HEK293 (cell line): Measurements from ENCODE around the gene SERPINA3.

Experiments used
- CTCF ChIA-PET: fragments of 350-600 bp; formaldehyde crosslinking; extraction: SDS; loops from one replicate; lab custom pipeline; 2021; ENCODE audit warnings: antibody characterized with exemption; lab: Yijun Ruan, JAX
- POLR2A ChIA-PET: fragments of 300-600 bp; formaldehyde crosslinking; extraction: SDS; loops from one replicate; lab custom pipeline; 2020; ENCODE audit warnings: antibody characterized with exemption, inconsistent platforms; lab: Yijun Ruan, JAX
- H3K27ac ChIP-seq: fragments of 200-500 bp; sonication (Bioruptor generic); 2 replicates; pipeline ENCODE4 v1.5.1; 2014; ENCODE audit warnings: low read depth, low read length, control low read depth, inconsistent platforms; ENCODE audit errors: extremely low read depth
- H3K36me3 ChIP-seq, 2 experiments: fragments of 200-500 bp in 1 of 2; sonication (Bioruptor generic) in 1 of 2; 1 replicate in 1 of 2; 2 replicates in 1 of 2; pipeline ENCODE4 v1.5.1; 2014 to 2017; ENCODE audit warnings: inconsistent platforms in 2 of 2, low read length in 2 of 2; ENCODE audit not compliant: control insufficient read depth in 2 of 2, insufficient read depth in 1 of 2
- H3K4me1 ChIP-seq: fragments of 200-500 bp; sonication (Bioruptor generic); 2 replicates; pipeline ENCODE4 v1.5.1; 2014; ENCODE audit warnings: mild to moderate bottlenecking, low read length, inconsistent platforms; ENCODE audit not compliant: control insufficient read depth, insufficient read depth
- H3K4me3 ChIP-seq: 2 replicates; pipeline ENCODE4 v1.5.1; 2011; ENCODE audit warnings: low read depth, mild to moderate bottlenecking, control low read depth, low read length, moderate library complexity
- H3K9me3 ChIP-seq: fragments of 200-500 bp; sonication (Bioruptor generic); 2 replicates; pipeline ENCODE4 v1.5.1; 2014; ENCODE audit warnings: low read depth, low read length, inconsistent platforms; ENCODE audit not compliant: control insufficient read depth, insufficient read depth
- AEBP2 ChIP-seq: fragments of 450-650 bp; formaldehyde crosslinking; IDR thresholded peaks from 2 replicates; pipeline ENCODE4 v1.5.1; 2016; ENCODE audit warnings: missing biosample characterization, missing genetic modification characterization, borderline replicate concordance
- PBX3 ChIP-seq: sonication (generic); formaldehyde crosslinking; IDR thresholded peaks from 2 replicates; pipeline ENCODE4 v1.8.1; 2022; ENCODE audit warnings: mild to moderate bottlenecking, moderate library complexity, missing genetic modification reagents
- SALL2 ChIP-seq: fragments of 450-650 bp; formaldehyde crosslinking; IDR thresholded peaks from 2 replicates; pipeline ENCODE4 v1.5.0; 2017; ENCODE audit warnings: missing biosample characterization, mild to moderate bottlenecking, missing genetic modification characterization, borderline replicate concordance
- SCRT2 ChIP-seq: fragments of 450-650 bp; formaldehyde crosslinking; IDR thresholded peaks from 2 replicates; pipeline ENCODE4 v1.5.1; 2016; ENCODE audit warnings: missing biosample characterization, missing genetic modification characterization
- SP2 ChIP-seq: fragments of 450-650 bp; formaldehyde crosslinking; IDR thresholded peaks from 2 replicates; pipeline ENCODE4 v1.5.1; 2016; ENCODE audit warnings: missing biosample characterization, missing genetic modification characterization
- ZNF239 ChIP-seq: fragments of 450-650 bp; formaldehyde crosslinking; IDR thresholded peaks from 2 replicates; pipeline ENCODE4 v1.5.1; 2016; ENCODE audit warnings: missing biosample characterization, missing genetic modification characterization
- ZNF549 ChIP-seq: fragments of 450-650 bp; IDR thresholded peaks from 2 replicates; pipeline ENCODE4 v1.5.1; 2018; ENCODE audit warnings: missing biosample characterization, missing genetic modification characterization, mild to moderate bottlenecking, inconsistent platforms, moderate library complexity
- ZNF791 ChIP-seq: fragments of 450-650 bp; formaldehyde crosslinking; IDR thresholded peaks from 2 replicates; pipeline ENCODE4 v1.5.1; 2016; ENCODE audit warnings: missing biosample characterization, missing genetic modification characterization
- ZXDB ChIP-seq: fragments of 450-650 bp; formaldehyde crosslinking; IDR thresholded peaks from 2 replicates; pipeline ENCODE4 v1.5.1; 2016; ENCODE audit warnings: missing biosample characterization, missing genetic modification characterization
- TF ChIP-seq, protein P1 (sequence below): fragments of 450-650 bp; IDR thresholded peaks from 2 replicates; pipeline ENCODE4 v1.5.1; 2018; ENCODE audit warnings: missing biosample characterization, mild to moderate bottlenecking, missing genetic modification characterization
- TF ChIP-seq, protein P2 (sequence below): fragments of 450-650 bp; formaldehyde crosslinking; IDR thresholded peaks from 2 replicates; pipeline ENCODE4 v1.5.1; 2016; ENCODE audit warnings: missing biosample characterization, missing genetic modification characterization
- TF ChIP-seq, protein P3 (sequence below): fragments of 450-650 bp; formaldehyde crosslinking; IDR thresholded peaks from 2 replicates; pipeline ENCODE4 v1.5.1; 2016; ENCODE audit warnings: missing biosample characterization, missing genetic modification characterization
- TF ChIP-seq, protein P4 (sequence below): fragments of 450-650 bp; formaldehyde crosslinking; IDR thresholded peaks from 2 replicates; pipeline ENCODE4 v1.5.1; 2016; ENCODE audit warnings: missing biosample characterization, missing genetic modification characterization

SERPINA3 gene

DNA sequence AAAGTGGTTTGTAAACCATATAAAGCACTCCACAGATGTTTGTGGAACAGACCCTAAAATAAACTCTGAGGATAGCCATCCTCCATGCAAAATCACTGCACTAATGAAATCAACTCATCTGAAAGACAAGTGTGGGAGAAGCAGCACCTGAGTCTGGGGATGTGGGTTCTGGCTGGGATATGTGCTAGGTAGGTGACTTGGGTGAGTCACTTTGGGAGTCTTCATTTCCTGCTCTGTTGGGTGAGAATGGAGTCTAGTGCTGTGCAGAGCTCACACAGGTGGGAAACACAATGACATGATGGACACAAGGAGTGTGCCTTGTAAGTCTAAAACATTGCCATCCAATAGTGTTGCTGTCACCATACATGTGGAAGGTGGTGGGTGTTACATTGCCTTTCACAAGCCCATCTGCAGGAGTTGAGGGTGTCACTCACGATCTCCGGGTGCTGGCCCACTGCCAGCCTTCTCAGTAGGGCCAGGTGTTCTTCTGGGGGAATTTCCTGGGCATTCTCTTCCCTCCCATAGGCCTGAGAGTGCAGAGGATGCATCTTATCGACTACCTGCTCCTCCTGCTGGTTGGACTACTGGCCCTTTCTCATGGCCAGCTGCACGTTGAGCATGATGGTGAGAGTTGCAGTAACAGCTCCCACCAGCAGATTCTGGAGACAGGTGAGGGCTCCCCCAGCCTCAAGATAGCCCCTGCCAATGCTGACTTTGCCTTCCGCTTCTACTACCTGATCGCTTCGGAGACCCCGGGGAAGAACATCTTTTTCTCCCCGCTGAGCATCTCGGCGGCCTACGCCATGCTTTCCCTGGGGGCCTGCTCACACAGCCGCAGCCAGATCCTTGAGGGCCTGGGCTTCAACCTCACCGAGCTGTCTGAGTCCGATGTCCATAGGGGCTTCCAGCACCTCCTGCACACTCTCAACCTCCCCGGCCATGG is 49.0 kb upstream of the SERPINA3 start (continued):
- TF ChIP-seq ZNF239 (tag by site-specific recombination) (no peak), ZNF791 (tag by site-specific recombination) (no peak), AEBP2 (tag by site-specific recombination) (no peak), ZXDB (no peak), SP2 (tag by site-specific recombination) (no peak), PBX3 (CRISPR knock-in tag) (no peak)
- TF ChIP-seq, protein P1, sequence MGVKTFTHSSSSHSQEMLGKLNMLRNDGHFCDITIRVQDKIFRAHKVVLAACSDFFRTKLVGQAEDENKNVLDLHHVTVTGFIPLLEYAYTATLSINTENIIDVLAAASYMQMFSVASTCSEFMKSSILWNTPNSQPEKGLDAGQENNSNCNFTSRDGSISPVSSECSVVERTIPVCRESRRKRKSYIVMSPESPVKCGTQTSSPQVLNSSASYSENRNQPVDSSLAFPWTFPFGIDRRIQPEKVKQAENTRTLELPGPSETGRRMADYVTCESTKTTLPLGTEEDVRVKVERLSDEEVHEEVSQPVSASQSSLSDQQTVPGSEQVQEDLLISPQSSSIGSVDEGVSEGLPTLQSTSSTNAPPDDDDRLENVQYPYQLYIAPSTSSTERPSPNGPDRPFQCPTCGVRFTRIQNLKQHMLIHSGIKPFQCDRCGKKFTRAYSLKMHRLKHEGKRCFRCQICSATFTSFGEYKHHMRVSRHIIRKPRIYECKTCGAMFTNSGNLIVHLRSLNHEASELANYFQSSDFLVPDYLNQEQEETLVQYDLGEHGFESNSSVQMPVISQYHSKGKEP, result no peak
- TF ChIP-seq, protein P2, sequence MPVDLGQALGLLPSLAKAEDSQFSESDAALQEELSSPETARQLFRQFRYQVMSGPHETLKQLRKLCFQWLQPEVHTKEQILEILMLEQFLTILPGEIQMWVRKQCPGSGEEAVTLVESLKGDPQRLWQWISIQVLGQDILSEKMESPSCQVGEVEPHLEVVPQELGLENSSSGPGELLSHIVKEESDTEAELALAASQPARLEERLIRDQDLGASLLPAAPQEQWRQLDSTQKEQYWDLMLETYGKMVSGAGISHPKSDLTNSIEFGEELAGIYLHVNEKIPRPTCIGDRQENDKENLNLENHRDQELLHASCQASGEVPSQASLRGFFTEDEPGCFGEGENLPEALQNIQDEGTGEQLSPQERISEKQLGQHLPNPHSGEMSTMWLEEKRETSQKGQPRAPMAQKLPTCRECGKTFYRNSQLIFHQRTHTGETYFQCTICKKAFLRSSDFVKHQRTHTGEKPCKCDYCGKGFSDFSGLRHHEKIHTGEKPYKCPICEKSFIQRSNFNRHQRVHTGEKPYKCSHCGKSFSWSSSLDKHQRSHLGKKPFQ, result no peak
- TF ChIP-seq, protein P3, sequence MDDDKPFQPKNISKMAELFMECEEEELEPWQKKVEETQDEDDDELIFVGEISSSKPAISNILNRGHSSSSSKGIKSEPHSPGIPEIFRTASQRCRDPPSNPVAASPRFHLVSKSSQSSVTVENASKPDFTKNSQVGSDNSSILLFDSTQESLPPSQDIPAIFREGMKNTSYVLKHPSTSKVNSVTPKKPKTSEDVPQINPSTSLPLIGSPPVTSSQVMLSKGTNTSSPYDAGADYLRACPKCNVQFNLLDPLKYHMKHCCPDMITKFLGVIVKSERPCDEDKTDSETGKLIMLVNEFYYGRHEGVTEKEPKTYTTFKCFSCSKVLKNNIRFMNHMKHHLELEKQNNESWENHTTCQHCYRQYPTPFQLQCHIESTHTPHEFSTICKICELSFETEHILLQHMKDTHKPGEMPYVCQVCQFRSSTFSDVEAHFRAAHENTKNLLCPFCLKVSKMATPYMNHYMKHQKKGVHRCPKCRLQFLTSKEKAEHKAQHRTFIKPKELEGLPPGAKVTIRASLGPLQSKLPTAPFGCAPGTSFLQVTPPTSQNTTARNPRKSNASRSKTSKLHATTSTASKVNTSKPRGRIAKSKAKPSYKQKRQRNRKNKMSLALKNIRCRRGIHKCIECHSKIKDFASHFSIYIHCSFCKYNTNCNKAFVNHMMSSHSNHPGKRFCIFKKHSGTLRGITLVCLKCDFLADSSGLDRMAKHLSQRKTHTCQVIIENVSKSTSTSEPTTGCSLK (tag by site-specific recombination), result no peak

- TF ChIP-seq SALL2 (tag by site-specific recombination) (no peak), ZNF549 (no peak), SCRT2 (tag by site-specific recombination) (no peak)
- TF ChIP-seq, protein P4, sequence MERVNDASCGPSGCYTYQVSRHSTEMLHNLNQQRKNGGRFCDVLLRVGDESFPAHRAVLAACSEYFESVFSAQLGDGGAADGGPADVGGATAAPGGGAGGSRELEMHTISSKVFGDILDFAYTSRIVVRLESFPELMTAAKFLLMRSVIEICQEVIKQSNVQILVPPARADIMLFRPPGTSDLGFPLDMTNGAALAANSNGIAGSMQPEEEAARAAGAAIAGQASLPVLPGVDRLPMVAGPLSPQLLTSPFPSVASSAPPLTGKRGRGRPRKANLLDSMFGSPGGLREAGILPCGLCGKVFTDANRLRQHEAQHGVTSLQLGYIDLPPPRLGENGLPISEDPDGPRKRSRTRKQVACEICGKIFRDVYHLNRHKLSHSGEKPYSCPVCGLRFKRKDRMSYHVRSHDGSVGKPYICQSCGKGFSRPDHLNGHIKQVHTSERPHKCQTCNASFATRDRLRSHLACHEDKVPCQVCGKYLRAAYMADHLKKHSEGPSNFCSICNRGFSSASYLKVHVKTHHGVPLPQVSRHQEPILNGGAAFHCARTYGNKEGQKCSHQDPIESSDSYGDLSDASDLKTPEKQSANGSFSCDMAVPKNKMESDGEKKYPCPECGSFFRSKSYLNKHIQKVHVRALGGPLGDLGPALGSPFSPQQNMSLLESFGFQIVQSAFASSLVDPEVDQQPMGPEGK (tag by site-specific recombination), result no peak
- TF ChIP-seq, all 188 proteins: peak for 0
- H3K27ac ChIP-seq, result no peak overlapping the region
- no peaks in the 10 kb centered on the region for H3K9me3 ChIP-seq
- H3K4me3 ChIP-seq, result no peak overlapping the region
- H3K4me1 ChIP-seq, result no peaks in the 10 kb centered on the region
- CTCF ChIA-PET, result interaction anchor here (0.7 to 0.9 kb wide), 2 partner anchors 16 to 304 kb away, joined by 3 read pairs; no protein-coding TSS in a partner anchor
- POLR2A ChIA-PET, result no interaction called here
- H3K36me3 ChIP-seq, result no peaks in the 10 kb centered on the region
Measured at GRCh38 chr14:94564381-94564780, 47.8 kb upstream of the SERPINA3 start.
